Measurements from ENCODE around the gene TAF4B.

TAF4B gene

DNA sequence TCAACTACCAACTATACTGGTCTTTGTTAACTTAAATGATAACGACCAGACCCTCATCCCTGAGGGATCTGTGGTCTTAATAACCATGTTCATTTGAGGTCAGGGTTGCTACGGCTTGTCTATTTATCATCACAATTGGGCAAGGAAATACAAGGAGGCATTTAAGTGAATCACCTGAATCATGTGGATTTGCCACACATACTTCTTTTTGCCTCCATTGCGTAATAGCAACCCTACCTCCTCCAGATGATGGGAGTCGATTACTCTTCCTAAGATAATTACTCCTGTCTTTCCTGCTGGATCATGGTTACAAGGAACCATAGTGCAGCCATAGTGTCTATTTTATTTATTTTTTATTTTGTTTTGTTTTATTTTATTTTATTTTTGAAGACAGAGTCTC is 42.2 kb downstream of the TAF4B start:
- peaks cover 16% of the 10 kb centered on the region for H3K79me2 ChIP-seq (ENCODE audit: insufficient read depth, low read length)
- no peaks in the 10 kb centered on the region for H3K27me3 ChIP-seq (ENCODE audit: insufficient read depth, low read length)

DNA sequence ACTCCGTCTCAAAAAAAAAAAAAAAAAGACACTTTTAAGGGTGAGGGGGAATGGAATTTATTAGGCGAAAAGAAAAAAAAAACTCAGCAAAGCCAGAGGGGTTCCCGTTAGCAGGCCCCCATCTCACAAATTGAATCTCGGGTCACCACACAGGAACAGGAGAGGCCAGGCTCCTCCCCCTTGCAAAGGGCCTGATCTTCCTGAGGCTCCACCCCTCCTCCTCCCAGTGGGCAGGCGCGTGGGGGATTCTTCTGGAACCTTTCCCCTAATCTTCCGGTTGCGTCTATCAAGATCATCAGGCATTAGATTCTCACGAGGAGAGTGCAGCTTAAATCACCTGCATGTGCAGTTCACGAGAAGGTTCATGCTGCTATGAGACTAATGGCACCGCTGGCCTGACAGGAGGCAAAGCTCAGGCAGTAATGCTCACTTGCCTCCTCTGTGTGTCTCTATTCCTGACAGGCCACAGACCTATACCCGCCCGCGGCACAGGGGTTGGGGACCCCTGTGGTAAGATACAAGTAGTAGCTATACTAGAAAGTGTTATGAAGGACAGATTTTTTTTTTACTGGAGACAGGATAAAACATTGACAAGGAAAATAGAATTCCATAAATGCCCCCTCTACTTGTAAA is 45.8 kb downstream of the TAF4B start:
- TF ChIP-seq, protein P1, sequence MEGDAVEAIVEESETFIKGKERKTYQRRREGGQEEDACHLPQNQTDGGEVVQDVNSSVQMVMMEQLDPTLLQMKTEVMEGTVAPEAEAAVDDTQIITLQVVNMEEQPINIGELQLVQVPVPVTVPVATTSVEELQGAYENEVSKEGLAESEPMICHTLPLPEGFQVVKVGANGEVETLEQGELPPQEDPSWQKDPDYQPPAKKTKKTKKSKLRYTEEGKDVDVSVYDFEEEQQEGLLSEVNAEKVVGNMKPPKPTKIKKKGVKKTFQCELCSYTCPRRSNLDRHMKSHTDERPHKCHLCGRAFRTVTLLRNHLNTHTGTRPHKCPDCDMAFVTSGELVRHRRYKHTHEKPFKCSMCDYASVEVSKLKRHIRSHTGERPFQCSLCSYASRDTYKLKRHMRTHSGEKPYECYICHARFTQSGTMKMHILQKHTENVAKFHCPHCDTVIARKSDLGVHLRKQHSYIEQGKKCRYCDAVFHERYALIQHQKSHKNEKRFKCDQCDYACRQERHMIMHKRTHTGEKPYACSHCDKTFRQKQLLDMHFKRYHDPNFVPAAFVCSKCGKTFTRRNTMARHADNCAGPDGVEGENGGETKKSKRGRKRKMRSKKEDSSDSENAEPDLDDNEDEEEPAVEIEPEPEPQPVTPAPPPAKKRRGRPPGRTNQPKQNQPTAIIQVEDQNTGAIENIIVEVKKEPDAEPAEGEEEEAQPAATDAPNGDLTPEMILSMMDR (IDR thresholded peaks at IDR 0.05; ENCODE audit: low read length) = no peak
- no peak for TF ChIP-seq EZH2 (IDR thresholded peaks at IDR 0.05; ENCODE audit: borderline replicate concordance, low read length)
- Histone ChIP-seq H3K9ac (ENCODE audit: low read length) (no peak overlapping the region), H2AFZ (ENCODE audit: low read length) (no peak overlapping the region), H3K79me2 (ENCODE audit: insufficient read depth, low read length) (no peaks in the 10 kb centered on the region), H4K20me1 (ENCODE audit: insufficient read depth, low read length) (no peaks in the 10 kb centered on the region), H3K27me3 (ENCODE audit: insufficient read depth, low read length) (no peaks in the 10 kb centered on the region), H3K27ac (ENCODE audit: low read depth, low read length, poor library complexity, severe bottlenecking) (no peak overlapping the region), H3F3A (ENCODE audit: insufficient read depth, low read length) (no peaks in the 10 kb centered on the region), H3K4me1 (ENCODE audit: insufficient read depth, low read length, severe bottlenecking) (peaks cover 7% of the 10 kb centered on the region), H3K4me2 (ENCODE audit: low read length) (no peak overlapping the region), H3K4me3 (ENCODE audit: low read depth, low read length, poor library complexity, severe bottlenecking) (no peak overlapping the region), H3K9me3 (ENCODE audit: low read length) (no peaks in the 10 kb centered on the region), H3K36me3 (ENCODE audit: insufficient read depth, low read length) (peaks cover 84% of the 10 kb centered on the region), H3K9me2 (ENCODE audit: low read depth, low read length) (no peaks in the 10 kb centered on the region; the same call in 1 of the 2 replicates)

More for the DNA sequence above, 42.2 kb downstream of the TAF4B start:
- no peaks in the 10 kb centered on the region for H3K9me3 ChIP-seq (ENCODE audit: low read length)
- H3K4me2 ChIP-seq (ENCODE audit: low read length) = no peak overlapping the region
- H3K36me3 ChIP-seq (ENCODE audit: insufficient read depth, low read length) = peaks cover 59% of the 10 kb centered on the region
- H2AFZ ChIP-seq (ENCODE audit: low read length) = no peak overlapping the region
- H3K9ac ChIP-seq (ENCODE audit: low read length) = no peak overlapping the region
- H3K9me2 ChIP-seq (ENCODE audit: low read depth, low read length) = no peaks in the 10 kb centered on the region
- H3K4me1 ChIP-seq (ENCODE audit: insufficient read depth, low read length, severe bottlenecking) = no peaks in the 10 kb centered on the region
- TF ChIP-seq, protein P1 (IDR thresholded peaks at IDR 0.05; ENCODE audit: low read length) = no peak
- TF ChIP-seq EZH2 (IDR thresholded peaks at IDR 0.05; ENCODE audit: borderline replicate concordance, low read length) = no peak
- H3K4me3 ChIP-seq (ENCODE audit: low read depth, low read length, poor library complexity, severe bottlenecking) = no peak overlapping the region
- no peaks in the 10 kb centered on the region for H3F3A ChIP-seq (ENCODE audit: insufficient read depth, low read length)
- H4K20me1 ChIP-seq (ENCODE audit: insufficient read depth, low read length) = no peaks in the 10 kb centered on the region
- no peak overlapping the region for H3K27ac ChIP-seq (ENCODE audit: low read depth, low read length, poor library complexity, severe bottlenecking)

DNA sequence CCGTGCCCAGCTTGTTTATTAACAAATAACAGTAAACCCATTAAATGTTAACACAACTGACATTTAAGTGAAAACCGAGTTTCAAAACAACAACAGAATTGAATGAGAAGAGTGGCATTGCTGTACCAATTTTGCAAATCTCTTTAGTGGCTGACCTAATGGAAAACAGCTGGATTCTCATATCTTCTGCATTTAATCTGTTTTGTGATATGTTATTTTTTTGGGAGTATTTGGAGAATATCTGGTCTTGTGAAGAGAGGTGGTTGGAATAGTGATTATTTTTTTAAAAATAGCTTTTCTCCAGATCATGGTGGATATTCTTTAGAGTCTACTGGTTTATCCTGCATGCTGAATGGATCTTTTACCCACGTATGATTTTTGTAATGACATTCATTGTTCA is 51.1 kb downstream of the TAF4B start:
- H2AFZ ChIP-seq (ENCODE audit: low read length) = no peak overlapping the region
- H3K27me3 ChIP-seq (ENCODE audit: insufficient read depth, low read length) = no peaks in the 10 kb centered on the region
- TF ChIP-seq EZH2 (IDR thresholded peaks at IDR 0.05; ENCODE audit: borderline replicate concordance, low read length) = no peak
- TF ChIP-seq, protein P1 (IDR thresholded peaks at IDR 0.05; ENCODE audit: low read length) = no peak
- no peak overlapping the region for H3K27ac ChIP-seq (ENCODE audit: low read depth, low read length, poor library complexity, severe bottlenecking)
- no peaks in the 10 kb centered on the region; the same call in 1 of the 2 replicates for H3K9me2 ChIP-seq (ENCODE audit: low read depth, low read length)
- H3K9ac ChIP-seq (ENCODE audit: low read length) = no peak overlapping the region
- peaks cover 7% of the 10 kb centered on the region for H3K4me1 ChIP-seq (ENCODE audit: insufficient read depth, low read length, severe bottlenecking)
- no peak overlapping the region for H3K4me3 ChIP-seq (ENCODE audit: low read depth, low read length, poor library complexity, severe bottlenecking)
- no peak overlapping the region for H3K4me2 ChIP-seq (ENCODE audit: low read length)
- H3K36me3 ChIP-seq (ENCODE audit: insufficient read depth, low read length) = peaks cover 89% of the 10 kb centered on the region
- peaks cover 12% of the 10 kb centered on the region; the same call in 1 of the 2 replicates for H3K9me3 ChIP-seq (ENCODE audit: low read length)
- no peaks in the 10 kb centered on the region for H4K20me1 ChIP-seq (ENCODE audit: insufficient read depth, low read length)
- H3K79me2 ChIP-seq (ENCODE audit: insufficient read depth, low read length) = no peaks in the 10 kb centered on the region
- H3F3A ChIP-seq (ENCODE audit: insufficient read depth, low read length) = no peaks in the 10 kb centered on the region

Data from OCI-LY1 (cell line).